H1 (cell line): ENCODE results near the gene VPS37D. TPM values are rescaled to one million over a fixed set of nuclear protein-coding genes. Genes with fewer than 3 reads are reported as not detected.

Experiments used
- CHD7 ChIP-seq: fragments of 300-600 bp; sonication (generic); IDR thresholded peaks from 2 replicates; pipeline ENCODE4 v1.7.1; 2012; ENCODE audit warnings: low read length, moderate library complexity, mild to moderate bottlenecking, inconsistent platforms; ENCODE audit not compliant: insufficient replicate concordance
- polyA plus RNA-seq, 7 experiments: library from polyadenylated mRNA; depleted of rRNA in 3 of 7; stranded (reverse) in 5 of 7; unstranded in 2 of 7; fragments of >200 nt in 5 of 7; fragments of 200-250 nt in 2 of 7; gene quantifications; 1 replicate in 5 of 7; 2 replicates in 1 of 7; 4 replicates in 1 of 7; pipeline versions ENCODE4 v1.2.1 to v1.2.3, GENCODE V29; 2011 to 2013; ENCODE audit warnings: missing spikeins in 2 of 7, mixed read lengths in 2 of 7
- total RNA-seq: library from RNA; stranded (reverse); fragmentation: NEBNext Ultra II Directional; extraction: Animal tissue kit (Norgen Biotek cat#: 25700); gene quantifications from 2 replicates; pipeline ENCODE4 v1.2.1, GENCODE V29; 2021

The VPS37D gene
- total and polyA plus RNA-seq, 2 of the 8 experiments (the other 6 are each of a cell fraction or from before 2014, with no cell fraction given) = 3.4 to 5.0 TPM

- TF ChIP-seq CHD7 = no peak
Observed at GRCh38 chr7:73669288-73669701, 1.7 kb downstream of the VPS37D start (continued).
